ENCODE results near the gene HARS2. TPM values are rescaled to one million over a fixed set of nuclear protein-coding genes. Genes with fewer than 3 reads are reported as not detected.
"Not testable (repeated sequence)": the region's sequence is repeated elsewhere in the genome, so short reads cannot be mapped to it uniquely, and the experiment has no call there.

HARS2 gene
- polyA plus RNA-seq, 1 experiment: 22.3 TPM

- no peak for TF ChIP-seq CTCF (IDR thresholded peaks at IDR 0.05; ENCODE audit: insufficient read depth, low read depth, low read length)
- CTCF ChIA-PET: no interaction called here
- no peak for DNase-seq (ENCODE audit: low read depth)
- H3K4me3 ChIP-seq (ENCODE audit: low read depth, low read length): no peak overlapping the region
- POLR2A ChIA-PET: no interaction called here
- H3K36me3 ChIP-seq (ENCODE audit: control insufficient read depth, insufficient read depth, low read length): no peaks in the 10 kb centered on the region
- no peaks in the 10 kb centered on the region for H3K27me3 ChIP-seq (ENCODE audit: control insufficient read depth, insufficient read depth, low read length)
Measured at GRCh38 chr5:140713562-140714094, 22.4 kb downstream of the HARS2 start.

DNA sequence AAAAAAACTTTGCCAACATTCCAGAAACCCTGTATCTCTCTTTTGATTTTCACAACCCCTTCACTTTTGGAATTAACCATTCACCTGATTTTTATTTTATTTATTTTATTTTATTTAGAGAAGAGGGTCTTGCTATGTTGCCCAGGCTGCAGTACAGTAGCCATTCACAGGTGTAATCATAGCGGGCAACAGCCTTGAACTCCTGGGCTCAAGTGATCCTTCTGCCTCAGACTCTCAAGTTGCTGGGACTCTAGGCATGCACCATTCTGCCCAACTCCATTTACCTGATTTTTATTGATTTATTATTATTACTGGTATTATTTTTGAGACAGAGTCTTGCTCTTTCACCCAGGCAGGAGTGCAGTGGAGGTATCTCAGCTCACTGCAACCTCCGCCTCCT lies 25.0 kb downstream of the HARS2 start:
- POLR2A ChIA-PET; H3K4me3 ChIP-seq (ENCODE audit: low read depth, low read length); H3K36me3 ChIP-seq (ENCODE audit: control insufficient read depth, insufficient read depth, low read length); DNase-seq (ENCODE audit: low read depth); H3K27me3 ChIP-seq (ENCODE audit: control insufficient read depth, insufficient read depth, low read length); CTCF ChIA-PET: not testable (repeated sequence)

DNA sequence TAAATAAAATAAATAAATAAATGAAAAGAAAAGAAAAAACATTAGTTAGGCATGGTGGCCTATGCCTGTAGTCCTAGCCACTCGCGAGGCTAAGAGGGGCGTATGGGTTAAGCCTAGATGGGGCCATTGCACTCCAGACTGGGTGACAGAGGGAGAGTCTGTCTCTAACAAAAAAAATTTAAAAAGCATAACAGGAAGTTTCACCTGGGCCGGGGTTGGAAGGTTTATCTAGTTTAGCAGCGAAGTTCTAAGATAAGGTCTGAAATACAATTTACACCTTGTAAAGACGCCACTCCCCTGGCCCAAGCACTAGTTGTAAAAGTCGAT lies 27.0 kb downstream of the HARS2 start:
- DNase-seq (ENCODE audit: low read depth): no peak
- Histone ChIP-seq H3K36me3 (ENCODE audit: control insufficient read depth, insufficient read depth, low read length) (no peaks in the 10 kb centered on the region), H3K27me3 (ENCODE audit: control insufficient read depth, insufficient read depth, low read length) (0 out of 2 replicates have a peak, but pooled peaks cover 1% of the 10 kb centered on the region), H3K4me3 (ENCODE audit: low read depth, low read length) (no peak overlapping the region; the same call in 1 of the 2 replicates)
- no peak for TF ChIP-seq CTCF (IDR thresholded peaks at IDR 0.05; ENCODE audit: insufficient read depth, low read depth, low read length)
- POLR2A ChIA-PET: no interaction called here
- CTCF ChIA-PET: interaction anchor here (0.5 to 3.0 kb wide), 8 partner anchors 9 to 473 kb away, joined by 3 to 20 read pairs (median 4); no protein-coding TSS in a partner anchor

DNA sequence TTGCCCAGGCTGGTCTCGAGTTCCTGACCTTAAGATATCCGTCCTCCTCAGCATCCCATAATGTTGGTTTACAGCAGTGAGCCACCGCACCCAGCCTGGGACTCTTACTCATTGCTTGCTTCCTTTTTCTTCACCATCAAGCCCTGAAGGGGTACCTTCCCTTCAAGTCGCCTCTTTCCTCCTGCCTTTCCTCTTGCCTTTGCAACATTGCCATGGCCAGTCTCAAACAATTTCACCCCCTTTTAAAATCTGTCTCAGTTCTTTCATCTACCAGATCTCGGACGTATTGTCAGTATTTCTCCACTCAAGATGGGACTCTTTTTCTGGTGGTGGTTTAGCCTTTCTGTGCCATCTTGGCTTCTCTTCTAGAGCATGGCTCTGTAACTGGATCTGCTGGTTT lies 29.5 kb downstream of the HARS2 start:
- H3K4me3 ChIP-seq (ENCODE audit: low read depth, low read length); H3K36me3 ChIP-seq (ENCODE audit: control insufficient read depth, insufficient read depth, low read length); POLR2A ChIA-PET; DNase-seq (ENCODE audit: low read depth); H3K27me3 ChIP-seq (ENCODE audit: control insufficient read depth, insufficient read depth, low read length): not testable (repeated sequence)
- CTCF ChIA-PET: interaction anchor here (0.8 to 3.0 kb wide), 9 partner anchors 9 to 366 kb away, joined by 3 to 20 read pairs (median 4); partner anchors contain the start of gene SLC4A9

- CTCF ChIA-PET: interaction anchor here (1.0 to 1.7 kb wide), 6 partner anchors 10 to 355 kb away, joined by 3 to 5 read pairs (median 4); no protein-coding TSS in a partner anchor
- POLR2A ChIA-PET; H3K36me3 ChIP-seq (ENCODE audit: control insufficient read depth, insufficient read depth, low read length); H3K27me3 ChIP-seq (ENCODE audit: control insufficient read depth, insufficient read depth, low read length); DNase-seq (ENCODE audit: low read depth); H3K4me3 ChIP-seq (ENCODE audit: low read depth, low read length): not testable (repeated sequence)
Measured at GRCh38 chr5:140721395-140721794, 30.1 kb downstream of the HARS2 start.

- no peaks in the 10 kb centered on the region for H3K36me3 ChIP-seq (ENCODE audit: control insufficient read depth, insufficient read depth, low read length)
- POLR2A ChIA-PET: no interaction called here
- no peaks in the 10 kb centered on the region for H3K27me3 ChIP-seq (ENCODE audit: control insufficient read depth, insufficient read depth, low read length)
- H3K4me3 ChIP-seq (ENCODE audit: low read depth, low read length): peak overlapping the region; percentile 41
- no peak for TF ChIP-seq CTCF (IDR thresholded peaks at IDR 0.05; ENCODE audit: insufficient read depth, low read depth, low read length)
- CTCF ChIA-PET: interaction anchor here (0.6 to 1.0 kb wide), 3 partner anchors 353 to 933 kb away, joined by 3 to 5 read pairs (median 5); no protein-coding TSS in a partner anchor
- peak; percentile 62 for DNase-seq (ENCODE audit: low read depth)
Measured at GRCh38 chr5:140725799-140726471, 34.7 kb downstream of the HARS2 start.
